ENCODE data around the gene NUMBL. TPM values are rescaled to one million over a fixed set of nuclear protein-coding genes. Genes with fewer than 3 reads are reported as not detected.

NUMBL gene
- polyA plus RNA-seq, 1 donor from 2014 or later, result 20.5 TPM

DNA sequence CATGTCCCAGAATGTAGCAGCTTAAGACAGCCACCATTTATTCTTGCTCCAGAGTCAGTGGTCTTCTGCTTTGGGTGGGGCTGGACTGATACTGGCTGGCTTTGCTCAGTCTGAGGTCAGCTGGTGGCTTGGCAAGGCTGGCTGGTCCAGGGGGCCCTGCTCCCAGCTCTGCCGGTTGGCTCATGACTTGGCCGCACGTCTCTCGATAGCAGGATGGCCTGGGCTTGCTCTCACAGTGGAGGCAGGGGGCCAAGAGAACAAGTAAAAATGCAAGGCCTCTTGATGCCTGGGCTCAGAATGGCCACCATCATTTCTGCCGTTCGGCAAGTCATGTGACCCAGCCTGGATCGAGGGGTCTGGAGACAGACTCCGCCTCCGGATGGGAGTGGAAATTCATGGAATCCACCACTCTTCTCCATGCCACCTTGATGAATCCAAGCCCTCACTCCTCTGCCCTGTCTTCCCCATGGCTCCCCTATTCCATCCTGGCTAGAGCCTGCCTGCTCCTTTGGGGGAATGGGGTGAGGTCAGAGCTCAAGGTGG, 46.7 kb upstream of the NUMBL start:
- H3K36me3 ChIP-seq (ENCODE audit: insufficient read depth, low read length), result no peaks in the 10 kb centered on the region
- no peaks in the 10 kb centered on the region for H3K9me2 ChIP-seq (ENCODE audit: insufficient read depth, low read length)
- H3F3A ChIP-seq (ENCODE audit: insufficient read depth, low read length, poor library complexity, severe bottlenecking), result no peaks in the 10 kb centered on the region
- no peak overlapping the region for H3K4me3 ChIP-seq (ENCODE audit: low read length)
- no peak overlapping the region for H3K9ac ChIP-seq (ENCODE audit: low read length)
- H3K27me3 ChIP-seq (ENCODE audit: insufficient read depth, low read depth, low read length), result no peaks in the 10 kb centered on the region
- H3K27ac ChIP-seq (ENCODE audit: low read length), result no peak overlapping the region
- H4K20me1 ChIP-seq (ENCODE audit: insufficient read depth), result no peaks in the 10 kb centered on the region
- no peaks in the 10 kb centered on the region for H3K9me3 ChIP-seq (ENCODE audit: low read length)
- no peaks in the 10 kb centered on the region for H3K79me2 ChIP-seq (replicated peaks; ENCODE audit: insufficient read depth, low read length)
- H3K4me2 ChIP-seq (ENCODE audit: low read length), result no peak overlapping the region
- TF ChIP-seq RAD21 (conservative IDR thresholded peaks at IDR 0.05), result no peak
- no peak overlapping the region for H2AFZ ChIP-seq (ENCODE audit: low read depth, low read length)

DNA sequence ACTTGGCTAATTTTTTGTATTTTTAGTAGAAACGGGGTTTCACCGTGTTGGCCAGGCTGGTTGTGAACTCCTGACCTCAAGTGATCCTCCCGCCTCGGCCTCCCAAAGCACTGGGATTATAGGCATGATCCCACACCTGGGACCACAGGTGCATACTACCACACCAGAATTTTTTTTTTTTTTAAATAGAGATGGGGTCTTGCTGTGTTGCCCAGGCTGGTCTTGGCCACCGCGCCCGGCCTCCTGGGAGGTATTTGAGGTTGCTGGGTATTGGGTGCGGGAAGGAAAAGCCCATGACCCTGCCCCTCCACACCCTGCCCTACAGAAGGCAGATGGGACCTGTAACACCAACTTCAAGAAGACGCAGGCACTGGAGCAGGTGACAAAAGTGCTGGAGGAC, 46.2 kb upstream of the NUMBL start:
- Histone ChIP-seq H3K9me2 (ENCODE audit: insufficient read depth, low read length) (no peaks in the 10 kb centered on the region), H3K27ac (ENCODE audit: low read length) (no peak overlapping the region), H4K20me1 (ENCODE audit: insufficient read depth) (no peaks in the 10 kb centered on the region), H3K9ac (ENCODE audit: low read length) (no peak overlapping the region), H3F3A (ENCODE audit: insufficient read depth, low read length, poor library complexity, severe bottlenecking) (no peaks in the 10 kb centered on the region), H3K27me3 (ENCODE audit: insufficient read depth, low read depth, low read length) (no peaks in the 10 kb centered on the region), H3K79me2 (replicated peaks; ENCODE audit: insufficient read depth, low read length) (no peaks in the 10 kb centered on the region), H3K4me3 (ENCODE audit: low read length) (no peak overlapping the region), H3K9me3 (ENCODE audit: low read length) (no peaks in the 10 kb centered on the region), H2AFZ (ENCODE audit: low read depth, low read length) (no peak overlapping the region), H3K36me3 (ENCODE audit: insufficient read depth, low read length) (no peaks in the 10 kb centered on the region), H3K4me2 (ENCODE audit: low read length) (no peak overlapping the region)
- no peak for TF ChIP-seq EP300 (conservative IDR thresholded peaks at IDR 0.05; ENCODE audit: poor library complexity, severe bottlenecking)
- no peak for TF ChIP-seq SMC3 (conservative IDR thresholded peaks at IDR 0.05; ENCODE audit: poor library complexity)
- no peak for TF ChIP-seq TAF1 (IDR thresholded peaks at IDR 0.05; ENCODE audit: low read depth)
- TF ChIP-seq EZH2 (IDR thresholded peaks at IDR 0.05; ENCODE audit: borderline replicate concordance, insufficient read depth, low read length, poor library complexity, severe bottlenecking), result no peak
- no peak for TF ChIP-seq MXI1 (conservative IDR thresholded peaks at IDR 0.05; ENCODE audit: poor library complexity, severe bottlenecking)
- no peak for TF ChIP-seq RAD21 (conservative IDR thresholded peaks at IDR 0.05)
- TF ChIP-seq, protein P1, sequence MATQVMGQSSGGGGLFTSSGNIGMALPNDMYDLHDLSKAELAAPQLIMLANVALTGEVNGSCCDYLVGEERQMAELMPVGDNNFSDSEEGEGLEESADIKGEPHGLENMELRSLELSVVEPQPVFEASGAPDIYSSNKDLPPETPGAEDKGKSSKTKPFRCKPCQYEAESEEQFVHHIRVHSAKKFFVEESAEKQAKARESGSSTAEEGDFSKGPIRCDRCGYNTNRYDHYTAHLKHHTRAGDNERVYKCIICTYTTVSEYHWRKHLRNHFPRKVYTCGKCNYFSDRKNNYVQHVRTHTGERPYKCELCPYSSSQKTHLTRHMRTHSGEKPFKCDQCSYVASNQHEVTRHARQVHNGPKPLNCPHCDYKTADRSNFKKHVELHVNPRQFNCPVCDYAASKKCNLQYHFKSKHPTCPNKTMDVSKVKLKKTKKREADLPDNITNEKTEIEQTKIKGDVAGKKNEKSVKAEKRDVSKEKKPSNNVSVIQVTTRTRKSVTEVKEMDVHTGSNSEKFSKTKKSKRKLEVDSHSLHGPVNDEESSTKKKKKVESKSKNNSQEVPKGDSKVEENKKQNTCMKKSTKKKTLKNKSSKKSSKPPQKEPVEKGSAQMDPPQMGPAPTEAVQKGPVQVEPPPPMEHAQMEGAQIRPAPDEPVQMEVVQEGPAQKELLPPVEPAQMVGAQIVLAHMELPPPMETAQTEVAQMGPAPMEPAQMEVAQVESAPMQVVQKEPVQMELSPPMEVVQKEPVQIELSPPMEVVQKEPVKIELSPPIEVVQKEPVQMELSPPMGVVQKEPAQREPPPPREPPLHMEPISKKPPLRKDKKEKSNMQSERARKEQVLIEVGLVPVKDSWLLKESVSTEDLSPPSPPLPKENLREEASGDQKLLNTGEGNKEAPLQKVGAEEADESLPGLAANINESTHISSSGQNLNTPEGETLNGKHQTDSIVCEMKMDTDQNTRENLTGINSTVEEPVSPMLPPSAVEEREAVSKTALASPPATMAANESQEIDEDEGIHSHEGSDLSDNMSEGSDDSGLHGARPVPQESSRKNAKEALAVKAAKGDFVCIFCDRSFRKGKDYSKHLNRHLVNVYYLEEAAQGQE (IDR thresholded peaks at IDR 0.05; ENCODE audit: borderline replicate concordance), result no peak
- TF ChIP-seq POLR2AphosphoS5 (IDR thresholded peaks at IDR 0.05), result no peak
- TF ChIP-seq, protein P2, sequence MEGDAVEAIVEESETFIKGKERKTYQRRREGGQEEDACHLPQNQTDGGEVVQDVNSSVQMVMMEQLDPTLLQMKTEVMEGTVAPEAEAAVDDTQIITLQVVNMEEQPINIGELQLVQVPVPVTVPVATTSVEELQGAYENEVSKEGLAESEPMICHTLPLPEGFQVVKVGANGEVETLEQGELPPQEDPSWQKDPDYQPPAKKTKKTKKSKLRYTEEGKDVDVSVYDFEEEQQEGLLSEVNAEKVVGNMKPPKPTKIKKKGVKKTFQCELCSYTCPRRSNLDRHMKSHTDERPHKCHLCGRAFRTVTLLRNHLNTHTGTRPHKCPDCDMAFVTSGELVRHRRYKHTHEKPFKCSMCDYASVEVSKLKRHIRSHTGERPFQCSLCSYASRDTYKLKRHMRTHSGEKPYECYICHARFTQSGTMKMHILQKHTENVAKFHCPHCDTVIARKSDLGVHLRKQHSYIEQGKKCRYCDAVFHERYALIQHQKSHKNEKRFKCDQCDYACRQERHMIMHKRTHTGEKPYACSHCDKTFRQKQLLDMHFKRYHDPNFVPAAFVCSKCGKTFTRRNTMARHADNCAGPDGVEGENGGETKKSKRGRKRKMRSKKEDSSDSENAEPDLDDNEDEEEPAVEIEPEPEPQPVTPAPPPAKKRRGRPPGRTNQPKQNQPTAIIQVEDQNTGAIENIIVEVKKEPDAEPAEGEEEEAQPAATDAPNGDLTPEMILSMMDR (IDR thresholded peaks at IDR 0.05; ENCODE audit: poor library complexity, severe bottlenecking), result no peak

Measured in neural cell (in vitro differentiated cells).